B cell (primary cell): Measurements from ENCODE around the gene CTBP2.

Experiments
- EZH2 ChIP-seq: IDR thresholded peaks from 2 replicates; pipeline ENCODE4 v1.6.1; 2012; ENCODE audit warnings: borderline replicate concordance, low read depth, mild to moderate bottlenecking, moderate library complexity, low read length; ENCODE audit not compliant: insufficient read depth, poor library complexity, severe bottlenecking
- TF ChIP-seq, protein P1 (sequence below): fragments of 200-600 bp; IDR thresholded peaks from one replicate; pipeline ENCODE4 v1.8.0; 2022; ENCODE audit warnings: antibody characterized with exemption, mild to moderate bottlenecking

DNA sequence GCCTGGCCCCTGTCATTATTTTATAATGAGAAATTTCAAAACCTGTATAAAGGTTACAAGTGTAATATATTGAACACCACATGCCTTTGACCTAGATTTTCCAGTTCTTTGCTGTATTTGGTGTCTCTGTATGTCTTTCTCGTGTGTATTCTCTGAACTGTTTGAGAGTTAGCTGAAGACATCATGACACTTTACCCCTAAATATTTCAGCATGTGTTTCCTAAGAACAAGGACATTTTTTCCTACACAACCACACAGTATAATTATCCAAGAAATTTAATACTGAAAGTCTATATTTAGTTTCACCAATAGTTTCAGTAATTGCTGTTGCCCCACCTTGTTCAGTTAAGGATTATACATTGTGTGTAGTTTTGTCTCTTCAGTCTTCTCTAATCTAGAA is 203.6 kb downstream of the CTBP2 start:
- TF ChIP-seq, protein P1, sequence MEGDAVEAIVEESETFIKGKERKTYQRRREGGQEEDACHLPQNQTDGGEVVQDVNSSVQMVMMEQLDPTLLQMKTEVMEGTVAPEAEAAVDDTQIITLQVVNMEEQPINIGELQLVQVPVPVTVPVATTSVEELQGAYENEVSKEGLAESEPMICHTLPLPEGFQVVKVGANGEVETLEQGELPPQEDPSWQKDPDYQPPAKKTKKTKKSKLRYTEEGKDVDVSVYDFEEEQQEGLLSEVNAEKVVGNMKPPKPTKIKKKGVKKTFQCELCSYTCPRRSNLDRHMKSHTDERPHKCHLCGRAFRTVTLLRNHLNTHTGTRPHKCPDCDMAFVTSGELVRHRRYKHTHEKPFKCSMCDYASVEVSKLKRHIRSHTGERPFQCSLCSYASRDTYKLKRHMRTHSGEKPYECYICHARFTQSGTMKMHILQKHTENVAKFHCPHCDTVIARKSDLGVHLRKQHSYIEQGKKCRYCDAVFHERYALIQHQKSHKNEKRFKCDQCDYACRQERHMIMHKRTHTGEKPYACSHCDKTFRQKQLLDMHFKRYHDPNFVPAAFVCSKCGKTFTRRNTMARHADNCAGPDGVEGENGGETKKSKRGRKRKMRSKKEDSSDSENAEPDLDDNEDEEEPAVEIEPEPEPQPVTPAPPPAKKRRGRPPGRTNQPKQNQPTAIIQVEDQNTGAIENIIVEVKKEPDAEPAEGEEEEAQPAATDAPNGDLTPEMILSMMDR: no peak
- no peak for TF ChIP-seq EZH2
